Measurements from ENCODE around the gene PRRC2B.

PRRC2B gene

DNA sequence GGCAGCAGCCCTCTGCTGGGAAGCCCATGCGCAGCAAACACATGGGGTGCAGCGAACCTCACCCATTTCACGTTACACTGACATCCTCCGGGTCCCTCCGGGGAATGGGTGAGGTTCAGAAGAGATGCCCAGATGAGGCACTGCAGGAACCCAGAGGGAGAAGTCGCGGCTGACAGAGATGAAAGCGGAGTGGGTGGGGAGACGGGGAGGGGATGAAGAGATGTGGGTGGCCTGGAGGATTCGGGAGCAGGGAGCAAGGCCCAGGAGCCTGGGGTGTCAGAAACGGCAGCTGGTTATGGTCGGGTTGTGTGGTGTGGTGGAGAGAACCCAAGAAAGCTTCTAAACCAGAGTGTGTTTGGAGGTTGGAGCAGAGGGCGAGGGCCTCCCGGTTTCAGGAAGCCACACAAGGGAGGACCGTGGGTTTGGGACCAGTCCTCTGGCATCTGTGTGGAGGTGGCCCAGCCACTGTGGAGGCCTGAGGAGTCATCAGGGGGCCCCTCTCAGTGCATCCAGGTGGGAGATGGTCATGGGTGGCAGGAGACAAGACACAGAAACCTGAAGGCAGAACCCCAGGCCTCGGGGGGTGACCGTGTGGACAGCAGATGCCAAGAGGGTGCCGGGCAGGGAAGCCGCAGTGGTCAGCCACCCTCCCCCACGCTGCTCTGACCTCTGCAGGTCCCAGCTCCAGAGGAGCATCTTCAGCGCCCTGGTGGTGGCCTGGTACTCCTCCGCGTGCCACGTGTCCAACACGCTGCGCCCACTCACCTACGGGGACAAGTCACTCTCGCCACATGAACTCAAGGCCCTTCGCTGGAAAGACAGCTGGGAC, 128.6 kb downstream of the PRRC2B start:
- DNase-seq, result no peak

DNA sequence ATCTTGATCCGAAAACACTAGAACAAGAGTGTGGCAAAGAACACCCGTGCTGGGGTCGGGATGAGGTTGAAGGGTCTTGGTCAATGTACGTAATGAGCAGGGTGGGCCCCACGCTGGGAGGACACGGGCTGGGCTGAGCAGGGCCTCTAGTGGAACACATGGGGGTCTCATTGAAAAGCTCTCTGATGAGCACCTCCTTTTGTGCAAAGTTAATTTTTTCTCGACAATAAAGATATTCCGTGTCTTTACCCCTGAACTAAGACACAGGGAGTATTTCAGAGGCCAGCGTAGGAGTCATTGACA, 129.2 kb downstream of the PRRC2B start:
- no peak for DNase-seq

DNA sequence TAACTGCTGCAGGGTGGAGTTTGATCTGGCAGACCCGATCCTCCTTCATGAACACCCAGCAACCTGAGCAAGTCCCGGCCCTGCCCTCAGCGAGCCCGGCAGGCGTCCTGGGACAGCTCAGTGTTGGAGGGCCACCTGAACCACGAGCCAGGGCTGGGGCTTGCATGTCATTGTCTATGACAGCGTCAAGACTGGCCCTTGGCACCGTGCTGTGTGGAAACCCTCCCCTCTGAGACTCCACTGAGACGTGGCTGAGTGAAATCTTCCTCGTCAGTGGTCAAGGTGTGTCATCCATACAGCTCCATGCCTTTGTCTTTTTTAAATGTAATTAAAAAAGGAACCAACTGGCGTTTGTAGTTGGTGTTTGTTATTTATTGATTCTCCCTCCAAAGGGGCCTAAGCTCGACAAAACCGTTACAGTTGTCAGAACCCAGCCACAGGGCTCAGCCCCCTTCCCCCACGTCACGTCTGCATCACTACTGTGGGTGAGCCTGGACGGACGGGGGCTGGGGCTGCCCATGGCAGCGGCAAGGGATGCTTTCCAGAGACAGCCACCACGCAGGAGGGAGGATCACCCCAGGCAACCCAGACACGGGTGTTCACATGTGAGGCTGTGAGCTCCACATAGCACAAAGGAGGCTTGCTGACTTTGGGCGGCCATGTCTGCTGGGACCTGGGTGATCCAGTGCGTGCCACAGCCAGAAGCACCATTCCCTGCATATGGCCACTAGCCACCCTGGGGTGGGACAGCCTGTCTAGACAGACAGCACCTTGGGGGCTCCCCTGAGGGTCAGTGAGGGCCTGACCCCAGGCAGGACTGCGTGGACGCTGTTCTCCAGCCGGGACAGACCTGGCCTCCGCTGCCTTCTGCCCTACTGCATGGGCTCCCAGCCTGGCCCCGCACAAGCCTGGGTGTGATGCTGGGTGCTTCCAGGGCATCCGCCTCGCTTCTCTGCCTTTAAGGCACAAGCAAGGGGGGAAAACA, 129.9 kb downstream of the PRRC2B start:
- no peak for DNase-seq

GRCh38 chr9:131524665-131525315, 130.9 kb downstream of the PRRC2B start:
- DNase-seq, result no peak

GRCh38 chr9:131525643-131526565, 132.0 kb downstream of the PRRC2B start:
- DNase-seq, result no peak

GRCh38 chr9:131528186-131528585, 134.3 kb downstream of the PRRC2B start:
- DNase-seq, result no peak

DNA sequence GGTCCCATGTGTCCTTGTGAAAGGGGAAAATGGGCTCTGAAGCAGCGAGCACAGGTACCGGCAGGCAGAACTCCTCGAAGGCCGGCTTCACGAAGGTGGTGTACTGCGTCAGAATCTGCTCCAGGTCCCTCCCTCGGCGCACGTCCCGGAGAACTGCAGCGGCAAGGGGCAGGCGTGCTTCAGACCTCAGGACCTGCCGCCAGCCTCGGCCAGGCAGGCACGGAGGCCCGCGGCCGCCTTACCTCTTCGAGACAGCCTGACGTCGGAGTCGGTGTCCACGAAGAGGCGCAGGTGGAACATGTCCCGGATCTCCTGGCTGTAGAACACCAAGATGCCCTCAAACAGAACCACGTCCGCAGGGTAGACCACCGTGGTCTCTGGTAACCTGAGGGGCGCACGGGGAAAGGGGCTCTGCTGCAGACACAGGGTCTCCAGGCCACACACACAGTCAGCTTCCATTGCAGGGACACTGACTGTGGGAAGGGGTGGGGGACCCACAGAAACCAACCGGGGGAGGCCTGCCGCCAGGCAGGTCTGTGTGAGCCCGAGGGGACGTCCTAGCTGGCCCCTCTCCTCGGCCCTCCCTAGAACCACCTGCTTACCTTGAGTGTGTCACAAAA, 135.1 kb downstream of the PRRC2B start:
- no peak for DNase-seq

DNA sequence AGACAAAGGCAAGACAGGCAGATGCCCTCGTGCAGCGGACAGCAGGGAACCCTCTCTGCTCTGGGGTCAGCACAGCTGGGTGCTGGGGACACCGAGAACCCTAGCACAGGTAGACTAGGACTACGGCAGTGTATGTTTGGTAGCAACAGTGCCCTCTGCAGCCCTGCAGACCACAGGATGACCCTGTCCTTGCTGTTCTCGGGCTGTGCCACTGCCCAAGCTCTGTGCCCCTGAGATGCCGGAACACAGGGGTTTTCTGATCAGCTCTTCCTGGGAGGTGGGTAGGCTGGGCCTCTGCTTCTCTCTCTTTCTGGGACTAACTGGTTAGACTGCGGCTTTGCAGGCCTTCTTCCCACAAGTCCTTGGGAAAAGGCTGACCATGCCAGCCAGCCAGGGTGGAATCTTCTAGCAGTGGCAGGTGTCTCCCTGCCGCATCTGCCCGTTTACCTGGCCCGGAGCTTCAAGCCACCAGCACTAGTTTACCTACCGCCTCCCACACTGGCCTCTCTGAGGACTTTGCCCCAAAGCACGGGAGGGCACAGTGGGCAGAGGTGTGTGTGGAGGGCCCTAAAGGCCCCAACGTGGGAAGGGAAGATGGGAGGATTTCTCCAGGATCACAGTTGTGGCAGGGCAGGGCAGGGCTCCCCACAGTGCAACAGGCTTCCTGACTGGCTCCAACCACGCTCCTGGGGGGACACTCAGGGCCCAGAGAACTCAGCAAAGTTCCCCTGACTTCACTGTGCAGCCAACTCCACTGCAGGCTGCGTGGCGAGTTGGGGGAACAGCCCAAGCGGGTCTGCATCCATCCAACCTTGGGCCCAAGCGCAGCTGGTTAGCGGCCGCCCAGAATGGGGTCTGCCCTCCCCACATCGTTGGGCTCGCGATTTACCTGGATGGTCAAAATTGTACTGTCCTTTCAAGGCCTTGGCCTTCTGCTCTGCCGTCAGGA, 136.0 kb downstream of the PRRC2B start:
- no peak for DNase-seq

DNA sequence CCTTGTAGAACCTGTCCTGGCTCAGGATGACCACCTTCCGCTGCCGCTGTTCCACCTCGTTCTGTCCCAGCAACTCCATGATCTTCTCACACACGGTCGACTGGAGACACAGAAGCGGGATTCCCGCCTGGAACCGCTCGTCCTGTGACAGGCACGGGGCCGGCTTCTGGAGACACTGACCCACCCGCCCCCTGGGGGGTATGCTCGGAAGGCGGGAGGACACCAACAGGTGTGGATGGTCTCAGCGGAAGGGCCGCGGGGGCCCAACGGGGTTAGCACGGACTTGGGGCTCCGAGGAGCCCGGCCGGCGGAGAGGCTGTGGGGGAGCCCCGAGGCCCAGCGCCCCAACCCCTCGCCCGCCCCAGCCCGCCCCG, 136.6 kb downstream of the PRRC2B start:
- no peak for DNase-seq

DNA sequence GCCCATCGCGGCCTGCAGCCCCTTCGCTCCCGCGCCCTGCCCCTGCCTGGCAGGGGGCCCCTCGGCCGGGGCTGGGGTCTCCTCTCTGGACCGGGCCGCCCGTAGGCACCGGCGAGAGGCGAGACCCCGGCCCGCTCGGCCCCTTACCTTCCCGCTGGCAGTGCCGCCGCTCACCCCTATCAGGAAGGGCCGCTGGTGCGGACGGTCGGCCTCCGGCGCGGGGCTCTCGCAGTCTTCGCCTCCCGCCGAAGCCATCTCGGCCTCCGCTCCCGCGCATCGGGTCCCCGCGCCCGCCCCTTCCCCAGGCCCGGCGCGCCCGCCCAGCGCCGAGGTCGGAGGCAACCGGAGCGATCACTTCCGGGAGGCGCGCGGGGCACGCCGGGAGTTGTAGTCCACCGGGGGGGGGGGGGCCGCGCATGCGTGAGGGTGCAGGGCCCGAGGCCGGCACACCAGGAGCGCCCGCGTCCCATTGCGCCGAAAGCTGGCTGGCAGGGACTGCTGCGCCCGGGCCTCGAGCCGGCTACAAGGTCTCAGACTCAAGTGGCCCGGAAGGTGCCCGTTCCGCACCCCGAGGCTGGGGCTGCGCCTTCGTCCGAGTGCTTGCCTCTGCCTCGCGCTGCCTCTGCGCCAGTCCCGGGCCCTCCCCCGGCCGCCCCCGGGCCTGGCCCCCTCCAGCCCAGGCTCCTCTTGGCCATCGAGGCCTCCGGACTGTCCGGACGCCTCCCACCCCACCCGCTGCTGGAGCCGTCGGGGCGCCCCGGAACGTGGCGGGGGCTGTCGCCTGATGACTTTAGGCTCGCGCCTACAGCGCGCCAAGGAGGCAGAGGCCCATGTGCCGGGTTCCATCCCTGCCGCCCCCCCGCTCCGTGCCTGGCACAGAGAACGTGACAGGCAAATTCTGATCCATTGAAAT, 137.3 kb downstream of the PRRC2B start, which contains the start of gene UCK1:
UCK1 (minus strand) TSS at position 344 of the 913 bp plus-strand sequence; CDS start at position 255, 89 bp downstream.
- peak; percentile 55 for DNase-seq

DNA sequence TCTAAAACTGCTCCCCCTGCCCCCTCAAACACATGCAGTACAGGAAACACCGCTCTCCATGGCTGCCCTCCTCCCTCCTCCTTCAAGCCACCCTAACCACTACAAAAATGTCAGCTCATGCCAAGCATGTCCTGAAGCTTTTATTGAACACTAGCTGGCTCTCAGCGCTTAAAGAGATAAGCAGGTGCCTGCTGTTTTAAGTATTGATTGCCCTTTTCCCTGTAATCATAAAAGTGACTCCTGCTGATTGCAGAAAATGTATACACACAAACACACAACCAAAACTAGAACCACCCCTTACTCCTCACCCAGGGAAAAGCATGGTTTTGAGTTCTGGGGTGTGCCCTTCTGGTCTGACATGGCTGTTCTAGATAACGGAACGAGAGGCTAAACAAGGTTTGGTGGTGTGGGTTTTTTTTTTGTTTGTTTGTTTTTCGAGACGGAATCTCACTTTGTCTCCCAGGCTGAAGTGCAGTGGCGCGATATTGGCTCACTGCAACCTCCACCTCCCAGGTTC, 140.9 kb downstream of the PRRC2B start:
- DNase-seq, result no peak

DNA sequence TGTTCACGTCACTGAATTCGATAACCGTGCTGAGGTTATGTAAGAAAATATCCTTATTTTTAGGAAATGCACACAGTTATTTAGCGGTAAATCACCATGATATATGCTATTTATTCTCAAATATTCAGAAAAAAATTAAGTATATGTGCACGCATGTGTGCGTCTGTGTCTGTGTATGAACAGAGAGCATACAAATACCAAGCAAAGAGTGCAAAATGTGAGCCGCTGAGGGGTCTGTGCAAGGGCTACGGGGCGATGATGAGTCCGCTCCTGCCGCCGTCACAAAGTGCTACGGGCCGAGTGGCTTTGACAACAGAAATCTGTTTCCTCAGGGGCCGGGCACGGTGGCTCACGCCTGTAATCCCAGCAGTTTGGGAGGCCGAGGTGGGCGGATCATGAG, 144.1 kb downstream of the PRRC2B start:
- no peak for DNase-seq

DNA sequence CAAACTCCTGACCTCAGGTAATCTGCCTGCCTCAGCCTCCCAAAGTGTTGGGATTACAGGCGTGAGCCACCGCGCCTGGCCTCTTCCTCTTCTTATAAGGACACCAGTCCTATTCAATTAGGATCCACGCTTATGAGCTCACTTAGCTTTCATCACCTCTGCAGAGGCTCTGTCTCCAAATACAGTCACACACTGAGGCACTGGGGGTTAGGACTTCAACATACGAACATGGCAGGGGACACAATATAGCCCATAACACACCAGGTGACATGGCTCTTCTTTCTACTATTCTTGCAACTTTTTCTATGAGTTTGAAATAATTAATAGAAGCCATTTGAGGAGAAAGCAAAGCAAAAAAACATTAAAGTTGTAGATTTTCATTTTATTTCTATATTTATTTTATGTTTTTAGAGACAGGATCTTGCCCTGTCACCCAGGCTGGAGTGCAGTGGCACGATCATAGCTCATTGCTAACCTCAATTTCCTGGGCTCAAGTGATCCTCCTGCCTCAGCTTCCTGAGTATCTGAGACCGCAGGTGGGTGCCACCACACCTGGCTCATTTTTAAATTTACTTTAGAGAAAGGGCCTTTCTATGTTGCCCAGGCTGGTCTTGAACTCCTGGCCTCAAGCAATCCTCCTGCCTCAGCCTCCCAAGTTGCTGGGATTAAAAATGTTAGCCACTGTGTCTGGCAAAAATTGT, 145.5 kb downstream of the PRRC2B start:
- no peak for DNase-seq

DNA sequence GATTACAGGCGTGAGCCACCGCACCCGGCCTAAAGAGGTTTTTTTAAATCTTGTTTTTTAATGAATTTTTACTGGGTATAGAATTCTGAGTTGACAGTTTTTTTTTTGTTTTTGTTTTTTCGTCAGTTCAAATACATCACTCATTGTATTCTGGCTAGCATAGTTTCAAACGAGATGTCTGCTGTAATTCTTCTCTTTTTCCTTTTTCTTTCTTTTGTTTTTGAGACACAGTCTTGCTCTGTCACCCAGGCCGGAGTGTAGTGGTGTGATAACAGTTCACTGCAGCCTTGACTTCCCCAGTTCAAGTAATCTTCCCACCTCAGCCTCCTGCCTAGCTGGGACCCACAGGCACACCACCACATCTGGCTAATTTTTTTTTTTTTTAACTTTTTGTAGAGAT, 149.3 kb downstream of the PRRC2B start:
- DNase-seq, result no peak

DNA sequence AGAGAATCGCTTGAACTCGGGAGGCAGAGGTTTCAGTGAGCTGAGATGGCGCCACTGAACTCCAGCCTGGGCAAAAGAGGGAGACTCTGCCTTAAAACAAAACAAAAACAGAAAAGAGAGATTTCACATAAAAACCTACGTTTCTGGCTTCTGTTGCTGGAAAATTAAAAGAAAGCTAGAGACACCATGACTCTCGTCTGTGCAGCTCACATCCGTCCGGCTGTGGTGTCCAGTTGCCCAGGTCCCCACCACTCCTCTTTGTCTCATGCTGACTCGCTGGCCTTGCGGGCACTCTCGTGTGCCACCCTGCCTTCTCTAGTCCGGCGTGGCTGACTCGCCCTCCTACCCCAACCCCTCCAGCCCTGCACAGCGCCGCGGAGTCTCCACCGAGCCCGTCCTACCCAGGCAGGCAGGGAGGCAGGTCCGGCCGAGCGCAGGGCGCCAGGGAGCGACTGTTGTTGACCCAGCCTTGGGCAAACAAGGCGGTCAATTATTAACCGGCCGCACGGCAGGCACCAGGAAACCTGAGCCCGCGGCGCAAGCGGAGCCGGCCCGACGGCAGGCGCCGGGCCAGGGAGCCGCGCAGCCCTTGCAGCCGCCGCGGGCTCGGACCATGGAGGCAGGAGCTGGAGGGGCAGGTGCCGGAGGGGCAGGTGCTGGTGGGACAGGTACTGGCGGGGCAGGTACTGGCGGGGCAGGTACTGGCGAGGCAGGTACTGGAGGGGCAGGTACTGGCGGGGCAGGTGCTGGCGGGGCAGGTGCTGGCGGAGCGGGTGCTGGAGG, 151.3 kb downstream of the PRRC2B start, which contains the start of gene PRRT1B:
PRRT1B (plus strand) TSS at position 521 of the 783 bp plus-strand sequence; CDS start at position 614, 93 bp downstream.
- DNase-seq, result no peak

DNA sequence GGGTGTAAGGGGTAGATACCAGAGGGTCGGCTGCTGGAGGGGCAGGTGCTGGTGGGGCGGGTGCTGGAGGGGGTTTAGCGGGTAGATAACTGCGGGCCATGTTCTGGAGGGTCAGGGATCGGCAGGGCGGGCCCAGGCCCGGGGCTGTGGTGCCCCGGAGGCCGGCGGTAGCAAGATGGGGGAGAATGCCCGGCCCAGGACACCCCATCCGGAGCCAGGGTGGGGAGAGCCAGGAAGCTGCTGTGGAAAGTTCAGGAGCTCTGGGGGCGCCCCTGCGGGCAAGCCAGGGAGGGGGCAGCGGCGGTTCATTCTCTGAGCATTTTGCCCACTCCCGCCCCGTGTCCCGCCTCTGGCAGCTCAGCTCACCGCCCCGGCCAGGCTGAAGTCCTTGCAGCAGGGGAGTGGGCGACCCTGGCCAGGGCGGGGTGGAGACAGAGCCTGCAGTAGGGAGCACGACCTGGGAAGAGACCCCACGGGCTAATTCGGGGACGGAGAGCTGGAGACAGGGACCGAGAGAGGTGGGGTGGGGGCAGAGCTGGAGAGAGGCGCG, 152.0 kb downstream of the PRRC2B start:
- DNase-seq, result no peak
